ENCODE results near the gene PPA2. TPM values are rescaled to one million over a fixed set of nuclear protein-coding genes. Genes with fewer than 3 reads are reported as not detected.

PPA2 gene
- total RNA-seq, 1 experiment from 2014 or later = 76.4 TPM

DNA sequence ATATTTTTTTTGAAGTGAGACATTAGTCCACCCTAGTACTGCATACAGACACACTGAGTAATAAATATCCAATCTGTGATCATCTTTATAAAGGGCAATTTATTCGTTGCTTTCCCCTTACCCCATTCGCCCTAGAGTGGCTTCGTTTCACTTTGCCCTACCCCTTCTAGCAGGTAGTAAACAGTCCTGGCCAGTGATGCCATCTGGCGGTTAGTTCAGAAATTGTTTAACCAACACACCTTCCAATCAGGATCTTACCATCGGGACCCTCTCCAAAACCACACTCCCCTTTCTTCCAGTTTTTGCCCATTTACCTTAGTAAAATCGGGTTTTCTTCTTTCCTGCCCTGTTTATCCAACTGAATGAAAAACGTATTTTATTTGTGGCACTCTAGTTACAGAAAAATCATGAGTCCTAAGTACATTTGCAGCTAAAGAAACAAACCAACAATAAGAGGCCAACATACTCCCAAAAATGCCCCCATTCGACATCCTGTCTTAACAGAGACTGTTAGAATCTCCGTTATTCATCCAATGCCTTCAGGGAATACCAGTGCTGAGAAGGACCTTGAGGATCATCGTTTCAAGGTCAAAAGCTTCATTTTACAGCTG, 2.2 kb downstream of the PPA2 start:
- H2AFZ ChIP-seq (ENCODE audit: low read length) = no peak overlapping the region
- Mint-ChIP-seq H3K36me3 (ENCODE audit: insufficient read depth in 1 of 3, low read depth in 3 of 3) (peaks cover 4 to 10% (median 5%) of the 10 kb centered on the region in 3 experiments; a peak in 6 of 7 replicates), H3K4me3 (peak overlapping the region; percentile 57 to 96), H3K27me3 (ENCODE audit: low read depth) (peaks cover 27% of the 10 kb centered on the region), H3K27ac (no peak overlapping the region), H3K4me1 (peaks cover 17 to 21% of the 10 kb centered on the region in 2 experiments), H3K9me3 (no peaks in the 10 kb centered on the region)
- H3K23ac ChIP-seq (ENCODE audit: insufficient read length, low read depth, low read length) = no peak overlapping the region
- peaks cover 1% of the 10 kb centered on the region; the same call in 1 of the 2 replicates for H3K79me2 ChIP-seq (ENCODE audit: insufficient read depth, low read length)
- H4K5ac ChIP-seq (ENCODE audit: insufficient read length, low read depth, low read length) = no peak overlapping the region
- no peak overlapping the region for H2BK120ac ChIP-seq (ENCODE audit: low read depth, low read length, poor library complexity, severe bottlenecking)
- DNase-seq = peak; percentile 73
- H4K91ac ChIP-seq (ENCODE audit: insufficient read length, low read depth, low read length) = no peak overlapping the region
- no peak overlapping the region for H2BK20ac ChIP-seq (ENCODE audit: low read depth, low read length, poor library complexity, severe bottlenecking)
- H4K8ac ChIP-seq (replicated peaks; ENCODE audit: insufficient read length, low read depth, low read length) = no peak overlapping the region
- H2BK5ac ChIP-seq (ENCODE audit: insufficient read length, low read length) = no peak overlapping the region
- H3K9ac ChIP-seq (ENCODE audit: extremely low read depth, insufficient read length, low read length) = no peak overlapping the region
- no peak overlapping the region for H2AK5ac ChIP-seq (ENCODE audit: insufficient read length, low read length)
- no peak overlapping the region for H3T11ph ChIP-seq (ENCODE audit: low read length)
- H3K4ac ChIP-seq (ENCODE audit: low read depth, low read length) = no peak overlapping the region
- H3K56ac ChIP-seq (ENCODE audit: insufficient read length, low read depth, low read length) = no peak overlapping the region
- H4K20me1 ChIP-seq (ENCODE audit: control insufficient read depth, insufficient read depth, insufficient read length) = no peaks in the 10 kb centered on the region
- H3K18ac ChIP-seq (ENCODE audit: insufficient read length, low read depth, low read length) = no peak overlapping the region
- peaks cover 4% of the 10 kb centered on the region for H3K23me2 ChIP-seq (ENCODE audit: insufficient read length, low read depth, low read length, poor library complexity, severe bottlenecking)
- 0 out of 2 replicates have a peak, but pooled peaks cover under 1% of the 10 kb centered on the region for H3K27me3 ChIP-seq (ENCODE audit: insufficient read depth, low read length)
- no peak overlapping the region for H2BK12ac ChIP-seq (ENCODE audit: insufficient read length, low read depth, low read length)
- peaks cover 3% of the 10 kb centered on the region for H3K79me1 ChIP-seq (ENCODE audit: insufficient read depth, low read depth, low read length, poor library complexity, severe bottlenecking)
- TF ChIP-seq, protein P1, sequence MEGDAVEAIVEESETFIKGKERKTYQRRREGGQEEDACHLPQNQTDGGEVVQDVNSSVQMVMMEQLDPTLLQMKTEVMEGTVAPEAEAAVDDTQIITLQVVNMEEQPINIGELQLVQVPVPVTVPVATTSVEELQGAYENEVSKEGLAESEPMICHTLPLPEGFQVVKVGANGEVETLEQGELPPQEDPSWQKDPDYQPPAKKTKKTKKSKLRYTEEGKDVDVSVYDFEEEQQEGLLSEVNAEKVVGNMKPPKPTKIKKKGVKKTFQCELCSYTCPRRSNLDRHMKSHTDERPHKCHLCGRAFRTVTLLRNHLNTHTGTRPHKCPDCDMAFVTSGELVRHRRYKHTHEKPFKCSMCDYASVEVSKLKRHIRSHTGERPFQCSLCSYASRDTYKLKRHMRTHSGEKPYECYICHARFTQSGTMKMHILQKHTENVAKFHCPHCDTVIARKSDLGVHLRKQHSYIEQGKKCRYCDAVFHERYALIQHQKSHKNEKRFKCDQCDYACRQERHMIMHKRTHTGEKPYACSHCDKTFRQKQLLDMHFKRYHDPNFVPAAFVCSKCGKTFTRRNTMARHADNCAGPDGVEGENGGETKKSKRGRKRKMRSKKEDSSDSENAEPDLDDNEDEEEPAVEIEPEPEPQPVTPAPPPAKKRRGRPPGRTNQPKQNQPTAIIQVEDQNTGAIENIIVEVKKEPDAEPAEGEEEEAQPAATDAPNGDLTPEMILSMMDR (conservative IDR thresholded peaks at IDR 0.05) = peak; percentile 77
- no peak overlapping the region for H3K27ac ChIP-seq (ENCODE audit: insufficient read length, low read depth, low read length)
- H3K9me3 ChIP-seq (ENCODE audit: control insufficient read depth, low read depth, low read length) = no peaks in the 10 kb centered on the region
- H3K4me2 ChIP-seq (ENCODE audit: insufficient read depth, insufficient read length, low read length) = peak overlapping the region; percentile 20
- no CpG with 5 or more reads among the region's 10 CpGs for WGBS (ENCODE audit: extremely low coverage, insufficient read length, low lambda C conversion rate)
- peaks cover 3% of the 10 kb centered on the region; the same call in 1 of the 2 replicates for H3K4me1 ChIP-seq (ENCODE audit: insufficient read depth, low read length)
- no peak overlapping the region for H2BK15ac ChIP-seq (ENCODE audit: low read depth, low read length)
- H3K14ac ChIP-seq (ENCODE audit: insufficient read depth, low read length) = no peak overlapping the region

All from H9 (cell line).